ENCODE measurements around the gene KNL1.
"Not testable (repeated sequence)": the region's sequence is repeated elsewhere in the genome, so short reads cannot be mapped to it uniquely, and the experiment has no call there.

KNL1 gene

DNA sequence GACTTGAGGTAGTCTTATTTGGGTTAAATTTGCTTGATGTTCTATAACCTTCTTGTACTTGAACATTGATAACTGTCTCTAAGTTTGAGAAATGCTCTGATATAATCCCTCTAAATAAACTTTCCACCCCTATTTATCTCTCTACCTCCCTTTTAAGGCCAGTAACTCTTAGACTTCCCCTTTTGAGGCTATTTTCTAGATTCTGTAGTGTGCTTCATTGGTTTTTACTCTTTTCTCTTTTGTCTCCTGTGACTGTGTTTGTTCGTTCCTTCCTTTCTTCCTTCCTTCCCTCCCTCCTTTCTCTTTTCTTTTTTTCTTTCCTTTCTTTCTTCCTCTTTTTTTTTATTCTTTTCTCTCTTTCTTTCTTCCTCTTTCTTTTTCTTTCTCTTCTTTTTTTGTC is 86.9 kb downstream of the KNL1 start:
- not testable (repeated sequence) for DNase-seq

DNA sequence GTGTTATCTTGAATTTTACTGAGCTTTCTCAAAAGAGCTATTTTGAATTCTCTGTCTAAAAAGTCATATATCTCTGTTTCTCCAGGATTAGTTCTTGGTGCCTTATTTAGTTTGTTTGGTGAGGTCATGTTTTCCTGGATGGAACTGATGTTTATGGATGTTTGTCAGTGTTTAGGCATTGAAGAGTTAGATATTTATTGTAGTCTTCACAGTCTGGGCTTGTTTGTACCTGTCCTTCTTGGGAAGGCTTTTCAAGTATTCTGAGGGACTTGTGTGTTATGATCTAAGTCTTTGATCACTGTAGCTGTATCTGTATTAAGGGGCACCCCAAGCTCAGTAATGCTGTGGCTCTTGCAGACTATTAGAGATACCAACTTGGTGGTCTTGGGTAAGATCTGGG is 90.3 kb downstream of the KNL1 start:
- no peak for DNase-seq

DNA sequence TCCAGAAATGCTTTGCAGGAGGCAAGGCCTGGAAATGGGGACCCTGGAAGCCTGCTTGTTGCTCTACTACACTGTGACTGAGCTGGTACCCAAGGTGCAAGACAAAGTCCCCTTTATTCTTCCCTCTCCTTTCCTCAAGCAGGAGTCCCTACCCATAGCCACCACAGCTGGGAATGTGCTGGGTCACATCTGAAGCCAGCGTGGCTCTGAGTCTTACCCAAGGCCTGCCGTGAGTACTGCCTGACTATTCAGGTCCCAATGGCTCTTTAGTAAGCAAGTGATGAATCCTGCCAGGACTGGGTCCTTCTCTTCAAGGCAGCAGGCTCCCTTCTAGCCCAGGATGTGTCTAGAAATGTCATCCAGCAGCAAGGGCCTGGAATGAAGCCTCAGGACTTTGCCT is 91.3 kb downstream of the KNL1 start:
- no peak for DNase-seq

DNA sequence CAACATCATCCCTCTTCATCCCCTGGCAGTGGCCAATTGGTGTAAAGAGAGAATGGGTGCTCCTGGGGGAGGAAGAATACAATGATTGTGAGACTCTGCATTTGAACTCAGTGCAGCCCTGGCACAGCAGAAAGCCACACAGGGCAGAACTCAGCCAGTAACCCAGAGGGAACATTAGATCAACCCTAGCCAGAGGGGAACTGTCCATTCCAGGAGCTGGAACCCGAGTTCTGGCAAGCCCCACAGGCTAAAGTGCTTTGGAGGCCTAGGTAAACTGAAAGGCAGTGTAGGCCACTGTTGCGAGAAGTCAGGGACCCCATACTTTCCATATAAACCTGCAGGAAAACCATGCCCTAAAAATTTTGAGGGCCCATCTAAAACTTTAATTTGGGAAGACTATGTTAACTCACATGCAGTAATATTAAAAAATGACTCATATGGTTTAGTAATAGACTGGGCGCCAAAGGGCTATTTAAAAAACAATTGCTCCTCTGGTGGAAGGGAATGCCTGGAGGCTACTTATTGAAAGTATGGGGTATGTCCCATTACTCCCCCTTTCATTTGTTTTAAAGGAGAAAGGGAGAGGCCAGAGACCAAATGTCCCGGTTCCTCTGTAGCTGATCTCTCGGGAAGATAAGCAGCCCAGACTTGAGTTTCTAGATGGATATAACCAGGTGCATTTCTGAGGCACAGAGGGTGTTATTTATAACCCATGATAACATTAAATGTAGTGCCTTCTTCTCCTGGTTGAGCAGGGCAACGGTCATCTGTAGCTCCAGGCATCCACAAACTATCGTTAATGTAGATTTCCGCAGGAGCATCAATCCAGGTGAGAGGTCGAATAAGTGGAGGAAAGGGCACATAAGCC is 95.1 kb downstream of the KNL1 start:
- no peak for DNase-seq

DNA sequence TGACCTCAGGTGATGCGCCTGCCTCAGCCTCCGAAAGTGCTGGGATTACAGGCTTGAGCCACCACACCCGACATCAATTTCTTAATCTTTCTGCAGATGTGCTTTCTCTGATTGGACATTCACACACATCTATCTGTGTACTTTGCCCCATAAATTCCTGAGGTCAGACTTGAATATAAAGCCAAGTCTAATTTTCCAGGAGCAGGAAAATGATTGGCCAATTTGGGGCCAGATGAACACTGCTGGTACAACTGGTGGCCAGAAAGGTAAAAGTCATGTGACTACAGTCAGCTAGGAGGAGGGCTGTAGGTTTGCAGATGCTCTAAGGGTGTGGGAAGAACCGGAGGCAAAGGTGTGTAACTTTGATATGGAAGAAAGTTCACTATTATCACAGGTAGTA is 97.7 kb downstream of the KNL1 start:
- no peak for DNase-seq

DNA sequence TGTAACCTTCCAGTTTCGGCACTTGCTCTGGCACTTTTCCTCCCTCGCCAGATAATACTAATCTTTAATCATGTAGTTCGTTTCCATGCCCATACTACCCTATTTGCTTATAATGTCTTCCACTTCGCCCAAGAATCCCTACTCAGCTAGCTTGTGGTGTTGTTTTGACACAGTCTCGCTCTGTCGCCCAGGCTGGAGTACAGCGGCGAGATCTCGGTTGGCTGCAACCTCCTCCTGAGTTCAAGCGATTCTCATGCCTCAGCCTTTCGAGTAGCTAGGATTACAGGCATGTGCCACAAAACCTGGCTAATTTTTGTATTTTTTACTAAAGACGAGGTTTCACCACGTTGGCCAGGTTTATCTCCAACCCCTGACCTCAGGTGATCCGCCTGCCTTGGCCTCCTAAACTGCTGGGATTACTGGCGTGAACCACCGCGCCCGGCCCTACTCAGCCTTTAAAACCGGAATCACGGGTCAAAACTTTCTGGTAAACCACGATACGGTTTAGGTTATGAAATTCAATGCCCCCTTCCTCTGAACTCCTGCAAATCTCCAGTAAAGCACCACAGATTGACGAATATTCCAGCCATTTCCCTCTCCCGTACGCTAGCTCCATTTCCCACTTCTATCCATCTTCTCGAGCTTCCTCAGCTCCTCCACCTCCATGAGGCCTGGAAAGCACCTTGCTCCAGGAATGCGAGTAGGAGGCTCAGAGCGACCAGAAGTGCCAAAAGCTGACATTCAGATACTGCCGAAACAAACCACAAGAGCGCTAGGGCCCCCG is 100.0 kb downstream of the KNL1 start:
- no peak for DNase-seq

DNA sequence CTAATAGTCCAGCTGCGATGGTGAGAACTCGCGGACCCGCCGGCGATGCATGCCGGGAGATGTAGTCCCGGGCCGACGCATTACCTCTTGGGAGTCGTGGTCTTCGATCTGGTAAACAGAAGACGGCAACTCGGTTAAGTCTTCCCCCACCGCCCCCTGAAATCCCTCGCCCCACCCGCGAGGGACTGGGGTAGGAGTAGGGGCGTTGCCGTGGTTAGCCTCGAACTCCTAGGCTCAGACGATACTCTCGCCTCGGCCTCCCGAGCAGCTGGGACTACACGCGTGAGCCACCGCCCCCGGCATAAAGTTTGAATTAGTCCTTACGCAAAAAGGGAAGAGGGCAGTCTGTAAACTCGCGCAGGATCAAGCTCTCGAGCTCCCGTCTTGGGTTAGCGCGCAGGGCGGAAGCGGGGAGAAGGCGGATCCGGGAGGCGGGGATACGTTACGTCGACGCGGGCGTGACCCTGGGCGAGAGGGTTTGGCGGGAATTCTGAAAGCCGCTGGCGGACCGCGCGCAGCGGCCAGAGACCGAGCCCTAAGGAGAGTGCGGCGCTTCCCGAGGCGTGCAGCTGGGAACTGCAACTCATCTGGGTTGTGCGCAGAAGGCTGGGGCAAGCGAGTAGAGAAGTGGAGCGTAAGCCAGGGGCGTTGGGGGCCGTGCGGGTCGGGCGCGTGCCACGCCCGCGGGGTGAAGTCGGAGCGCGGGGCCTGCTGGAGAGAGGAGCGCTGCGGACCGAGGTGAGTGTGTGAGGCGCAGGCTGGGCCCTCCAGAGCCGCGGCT is 100.8 kb downstream of the KNL1 start, which contains the start of gene RAD51:
RAD51 (plus strand) TSS at position 487 of the 781 bp plus-strand sequence. CDS start 3,585 bp downstream, outside the sequence.
- peak; percentile 87 for DNase-seq

DNA sequence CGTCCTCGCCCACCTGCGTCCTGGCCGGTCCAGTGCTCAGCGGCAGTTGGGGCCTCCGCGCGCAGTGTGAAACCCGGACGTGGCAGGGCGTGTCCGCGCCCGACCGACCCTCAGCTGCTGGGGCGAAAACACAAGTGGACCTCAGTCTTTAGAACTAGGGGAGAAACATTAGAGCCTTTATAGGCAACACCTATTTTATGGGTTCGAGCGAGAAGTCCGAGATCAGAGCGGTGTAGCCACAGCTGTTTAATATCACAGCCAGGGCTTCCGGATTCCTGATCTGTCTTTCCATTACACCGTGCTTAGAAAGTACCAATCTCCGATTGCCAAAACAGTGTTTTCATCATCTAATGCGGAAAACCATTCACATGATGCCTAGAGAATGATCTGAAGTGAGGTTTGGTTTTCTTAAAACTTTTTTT is 101.4 kb downstream of the KNL1 start:
- no peak for DNase-seq

DNA sequence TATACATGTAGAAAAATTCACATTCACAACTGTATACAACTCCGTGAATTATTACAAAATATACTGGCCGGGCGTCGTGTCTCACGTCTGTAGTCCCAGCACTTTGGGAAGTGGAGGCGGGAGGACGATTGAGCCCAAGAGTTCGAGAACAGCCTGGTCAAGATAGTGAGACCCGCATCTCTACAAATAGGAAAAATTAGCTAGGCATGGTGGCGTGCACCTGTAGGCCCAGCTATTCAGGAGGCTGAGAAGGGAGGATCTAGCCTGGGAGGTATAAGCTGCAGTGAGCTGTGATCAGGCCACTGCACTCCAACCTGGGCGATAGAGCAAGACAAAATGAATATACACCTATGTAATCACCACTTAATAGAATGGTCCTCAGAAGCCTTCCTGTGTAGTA is 102.2 kb downstream of the KNL1 start:
- DNase-seq: no peak

DNA sequence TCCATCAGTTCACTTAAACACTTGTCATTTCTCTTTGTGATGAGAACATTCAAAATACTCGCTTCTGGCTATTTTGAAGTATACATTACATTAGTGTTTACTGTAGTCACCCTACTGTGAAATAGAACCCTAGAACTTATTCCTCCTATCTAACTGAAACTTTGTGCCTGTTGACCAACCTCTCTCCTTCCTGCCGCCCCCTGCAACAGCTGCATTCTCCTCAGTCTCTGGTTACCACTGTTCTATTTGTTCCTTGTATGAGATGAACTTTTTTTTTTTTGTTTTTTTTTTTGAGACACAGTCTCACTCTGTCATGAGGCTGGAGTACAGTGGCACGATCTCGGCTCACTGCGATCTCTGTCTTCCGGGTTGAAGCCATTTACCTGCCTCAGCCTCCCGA is 103.9 kb downstream of the KNL1 start:
- no peak for DNase-seq

DNA sequence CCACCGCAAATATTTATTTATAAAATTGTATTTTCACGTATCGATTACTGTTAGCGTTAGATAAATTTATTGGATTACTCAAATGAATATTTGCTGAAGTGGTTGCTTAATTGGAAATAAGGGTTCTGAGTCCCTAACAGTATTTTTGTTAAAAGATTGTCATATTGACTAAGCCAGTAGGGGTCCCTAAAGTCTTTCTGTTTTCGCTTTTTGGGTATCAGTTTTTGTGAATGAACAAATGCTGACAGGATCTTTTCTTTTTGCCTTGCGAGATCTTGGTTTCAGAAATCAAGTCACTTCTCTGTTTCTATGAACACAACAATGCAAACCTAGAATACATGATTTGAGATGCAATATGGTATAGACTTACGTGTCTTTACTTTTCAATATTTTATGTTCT is 108.0 kb downstream of the KNL1 start:
- no peak for DNase-seq

DNA sequence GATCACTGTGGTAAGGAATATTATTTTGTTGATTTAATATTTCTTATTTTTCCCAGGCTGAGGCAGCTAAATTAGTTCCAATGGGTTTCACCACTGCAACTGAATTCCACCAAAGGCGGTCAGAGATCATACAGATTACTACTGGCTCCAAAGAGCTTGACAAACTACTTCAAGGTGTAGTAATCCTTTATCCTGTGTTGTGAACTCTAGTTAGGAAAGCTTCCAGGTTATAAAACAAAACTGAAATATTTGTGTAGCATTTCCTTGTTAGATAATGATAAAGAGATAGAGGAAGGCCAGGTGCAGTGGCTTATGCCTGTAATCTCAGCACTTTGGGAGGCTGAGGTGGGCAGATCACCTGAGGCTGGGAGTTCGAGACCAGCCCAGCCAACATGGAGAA is 112.1 kb downstream of the KNL1 start:
- DNase-seq: no peak
